SKM-1 (cell line): ENCODE data around the gene TCTN2.

Experiments used
- DNase-seq: peaks from one replicate; lab custom pipeline; 2025; ENCODE audit not compliant: unreplicated experiment; lab: John Stamatoyannopoulos, UW

TCTN2 gene

DNA sequence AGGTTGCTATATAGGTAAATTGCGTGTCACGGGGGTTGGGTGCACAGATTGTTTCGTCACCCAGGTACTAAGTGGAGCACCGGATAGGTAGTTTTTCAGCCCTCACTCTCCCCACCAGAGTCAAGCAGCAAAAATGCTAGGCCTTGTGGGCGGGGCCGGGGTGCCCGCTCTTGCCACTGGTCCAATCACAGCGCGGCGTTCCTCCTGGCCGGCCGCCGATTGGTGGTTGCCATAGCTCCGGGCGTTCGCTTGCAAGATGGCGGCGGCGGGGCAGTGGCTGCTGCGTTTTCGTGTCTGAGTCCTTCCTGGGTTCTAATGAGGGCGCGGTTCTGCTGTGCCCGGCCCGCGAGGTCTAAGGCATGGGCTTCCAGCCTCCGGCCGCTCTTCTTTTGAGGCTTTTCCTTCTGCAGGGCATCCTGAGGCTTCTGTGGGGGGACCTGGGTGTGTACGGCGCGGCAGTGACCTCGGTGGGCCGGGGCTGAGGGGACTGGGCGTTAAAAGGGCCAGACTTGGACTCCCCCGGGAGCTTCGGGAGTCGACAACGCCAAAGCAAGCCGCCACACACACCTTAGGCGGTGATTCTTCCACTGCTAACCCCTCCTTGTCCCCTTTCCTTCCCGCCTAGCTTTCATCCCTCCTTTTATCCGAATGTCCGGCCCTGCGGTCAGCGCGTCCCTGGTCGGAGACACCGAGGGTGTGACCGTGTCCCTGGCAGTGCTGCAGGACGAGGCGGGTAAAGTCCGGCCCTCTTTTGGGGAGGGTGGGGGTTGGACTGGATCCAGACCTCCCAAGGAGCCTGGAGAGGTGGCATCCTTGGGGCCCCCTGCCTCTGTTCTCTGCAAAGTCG is at the start of gene TCTN2:
TSS of gene TCTN2 (plus strand) at position 232 of the 847 bp plus-strand sequence. CDS start at position 360, 128 bp downstream.
- DNase-seq, result peak; percentile 11

DNA sequence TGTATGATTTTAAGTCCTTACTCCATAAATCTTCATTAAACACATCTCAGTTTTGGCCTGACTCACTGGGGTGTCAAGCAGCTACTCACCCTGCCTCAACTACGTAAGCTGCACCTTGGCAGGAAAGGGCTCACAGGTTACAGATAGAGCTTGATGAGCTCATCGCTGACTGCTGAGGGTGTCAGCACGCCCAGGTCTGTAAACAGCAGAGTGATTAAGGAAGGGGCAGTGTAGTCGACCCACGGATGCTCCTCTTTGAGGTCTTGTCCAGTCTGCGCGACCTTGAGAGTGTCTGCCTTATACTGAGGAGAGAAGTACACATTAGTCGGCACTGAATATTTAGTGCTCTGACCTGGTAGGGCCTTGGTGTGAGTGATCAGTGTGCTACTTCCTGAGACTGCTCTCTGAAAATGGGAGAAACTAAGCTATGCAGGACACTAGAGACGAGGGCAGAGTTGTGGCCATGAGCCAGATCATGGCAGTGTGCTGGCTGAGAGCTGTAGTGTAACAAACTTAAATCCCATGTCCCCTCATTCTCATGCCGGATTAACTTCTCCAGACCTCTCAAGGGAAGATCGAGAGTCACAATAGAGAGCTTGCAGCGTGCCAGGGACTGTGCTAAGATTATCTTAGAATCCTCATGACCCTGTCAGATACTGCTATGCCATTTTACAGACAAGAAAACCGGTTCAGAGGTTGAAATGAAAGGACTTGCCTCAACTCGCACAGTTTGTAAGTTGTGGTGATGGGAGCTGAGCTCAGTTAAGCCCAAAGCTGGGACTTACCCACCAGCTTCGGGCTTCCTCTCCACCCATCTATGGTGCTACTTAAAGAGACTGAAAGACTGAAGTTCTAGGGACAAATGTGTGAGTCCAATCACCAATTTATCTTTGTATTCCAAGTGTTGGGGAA is 49.0 kb upstream of the TCTN2 start:
- no peak for DNase-seq

DNA sequence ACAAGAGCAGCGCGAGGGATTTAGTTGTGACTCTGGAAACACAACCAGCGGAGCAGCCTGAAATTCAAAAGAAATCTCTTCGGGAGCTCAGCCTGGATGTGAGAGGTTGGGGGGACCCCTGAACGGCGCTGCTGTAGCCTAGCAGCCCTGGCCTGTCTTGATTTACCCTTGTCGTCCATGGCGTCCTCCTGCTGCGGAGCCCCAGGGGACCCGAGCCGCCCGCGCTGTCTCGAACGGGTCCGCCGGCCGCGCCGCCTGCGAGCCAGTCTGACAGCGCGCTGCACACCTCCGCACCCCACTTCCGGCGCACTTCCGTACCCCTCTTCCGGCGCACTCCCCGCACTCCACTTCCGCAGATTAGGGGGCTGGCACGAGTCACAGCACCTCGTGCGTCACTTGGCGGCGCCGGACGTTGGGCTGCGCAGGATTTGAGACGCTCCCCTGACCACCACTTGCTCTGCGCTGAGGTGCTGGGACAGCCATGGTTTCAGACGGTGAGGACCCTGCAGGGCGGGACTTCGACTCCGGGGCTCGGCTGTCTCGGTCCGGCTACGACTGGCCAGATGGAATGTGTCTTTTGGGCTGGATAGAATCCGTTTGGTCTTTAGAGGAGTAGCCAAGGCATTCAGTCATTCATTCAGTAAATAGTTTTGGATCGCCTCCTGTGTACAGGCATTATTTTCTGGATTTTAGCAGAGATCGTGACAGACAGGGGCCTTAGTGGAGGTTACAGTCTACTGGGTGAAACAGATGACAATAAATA is 37.4 kb upstream of the TCTN2 start, which contains the start of the genes EIF2B1 and GTF2H3:
TSS of gene EIF2B1 (minus strand) at position 308 of the 763 bp plus-strand sequence. CDS start at position 179, 129 bp downstream.
TSS of gene GTF2H3 (plus strand) at position 451 of the 763 bp plus-strand sequence. CDS start at position 482, 31 bp downstream.
- peak; percentile 76 for DNase-seq

DNA sequence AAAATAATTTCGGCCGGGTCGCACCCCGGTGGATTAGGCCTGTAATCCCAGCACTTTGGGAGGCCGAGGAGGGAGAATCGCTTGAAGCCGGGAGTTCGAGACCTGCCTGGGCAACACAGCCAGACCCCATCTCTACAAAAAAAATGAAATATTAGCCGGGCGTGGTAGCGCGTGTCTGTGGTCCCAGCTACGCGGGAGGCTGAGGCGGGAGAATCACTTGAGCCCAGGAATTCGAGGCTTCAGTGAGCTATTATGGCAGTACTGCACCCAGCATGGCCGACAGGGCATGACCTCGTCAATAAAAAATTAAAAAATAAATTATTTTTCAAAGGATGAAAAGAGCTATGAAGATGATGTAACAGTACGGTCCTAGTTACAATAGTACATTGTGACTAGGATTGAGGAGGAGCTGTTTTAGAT is 36.8 kb upstream of the TCTN2 start:
- DNase-seq, result no peak

DNA sequence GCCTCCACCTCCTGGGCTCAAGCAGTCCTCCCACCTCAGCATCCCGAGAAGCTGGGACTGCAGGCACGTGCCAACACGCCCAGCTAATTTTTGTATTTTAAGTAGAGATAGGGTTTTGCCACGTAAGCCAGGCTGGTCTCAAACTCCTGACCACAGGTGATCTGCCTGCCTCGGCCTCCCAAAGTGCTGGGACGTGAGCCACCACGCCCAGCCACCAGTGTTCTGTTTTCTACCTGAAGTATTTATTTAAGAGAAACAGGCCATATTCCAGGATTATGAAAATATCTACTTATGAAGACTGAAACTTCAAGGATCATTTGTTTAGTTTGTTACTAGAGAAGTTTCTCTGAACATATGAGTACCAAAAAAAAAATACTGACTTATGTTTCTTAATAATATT is 27.0 kb upstream of the TCTN2 start:
- DNase-seq, result no peak

DNA sequence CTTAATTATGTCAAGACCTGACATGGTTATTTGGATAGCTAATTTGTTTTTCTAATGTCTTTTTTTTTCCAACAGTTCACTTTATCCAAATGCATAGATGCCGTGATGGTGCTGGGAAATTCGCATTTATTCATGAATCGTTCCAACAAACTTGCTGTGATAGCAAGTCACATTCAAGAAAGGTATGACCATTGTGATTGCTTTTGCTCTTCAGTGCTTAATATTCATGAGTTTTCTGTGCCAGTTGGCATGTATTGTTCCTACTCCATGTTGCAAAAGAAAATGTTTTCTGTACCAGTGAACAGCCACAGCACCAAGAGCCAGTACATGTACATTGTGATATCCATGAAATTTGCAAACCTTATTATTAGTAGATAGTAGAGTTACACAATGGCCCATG is 25.5 kb upstream of the TCTN2 start:
- DNase-seq, result no peak

DNA sequence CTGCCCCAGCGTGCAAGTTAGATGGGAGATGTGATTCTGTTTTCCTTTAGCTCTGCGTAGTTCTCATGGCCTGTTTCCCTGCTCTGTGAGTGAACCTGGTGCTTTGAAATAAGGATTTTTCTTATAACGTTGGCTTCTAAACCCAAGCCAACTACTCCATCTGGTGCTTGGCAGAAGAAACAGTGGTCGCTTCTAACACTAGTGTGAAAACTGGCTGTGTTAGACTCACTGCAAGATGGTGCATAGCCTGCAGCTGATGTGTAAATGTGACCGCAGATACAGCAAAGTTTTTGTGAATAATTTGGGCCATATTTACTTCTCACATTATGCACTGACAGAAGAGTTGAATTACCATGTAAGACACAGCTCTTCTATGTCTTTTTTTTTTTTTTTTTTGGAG is 25.0 kb upstream of the TCTN2 start:
- DNase-seq, result no peak

DNA sequence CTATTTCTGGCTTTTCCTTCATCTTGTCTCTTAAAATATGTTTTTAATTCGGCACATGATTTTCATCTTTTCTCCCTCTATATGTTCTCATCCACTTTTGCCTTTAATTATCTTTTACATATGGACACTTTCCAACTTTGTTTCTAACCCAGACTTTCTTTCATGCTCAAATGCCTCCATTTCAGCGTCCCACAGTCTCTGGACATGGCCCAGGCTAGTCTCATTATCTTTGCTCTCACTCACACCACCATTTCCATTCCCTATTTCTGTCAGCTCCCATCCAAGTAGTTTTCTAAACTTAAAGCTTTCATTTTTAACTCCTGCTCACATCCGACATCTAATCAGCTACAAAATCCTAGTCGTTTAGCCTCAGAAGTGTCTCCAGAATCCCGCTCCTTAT is 22.5 kb upstream of the TCTN2 start:
- DNase-seq, result no peak

DNA sequence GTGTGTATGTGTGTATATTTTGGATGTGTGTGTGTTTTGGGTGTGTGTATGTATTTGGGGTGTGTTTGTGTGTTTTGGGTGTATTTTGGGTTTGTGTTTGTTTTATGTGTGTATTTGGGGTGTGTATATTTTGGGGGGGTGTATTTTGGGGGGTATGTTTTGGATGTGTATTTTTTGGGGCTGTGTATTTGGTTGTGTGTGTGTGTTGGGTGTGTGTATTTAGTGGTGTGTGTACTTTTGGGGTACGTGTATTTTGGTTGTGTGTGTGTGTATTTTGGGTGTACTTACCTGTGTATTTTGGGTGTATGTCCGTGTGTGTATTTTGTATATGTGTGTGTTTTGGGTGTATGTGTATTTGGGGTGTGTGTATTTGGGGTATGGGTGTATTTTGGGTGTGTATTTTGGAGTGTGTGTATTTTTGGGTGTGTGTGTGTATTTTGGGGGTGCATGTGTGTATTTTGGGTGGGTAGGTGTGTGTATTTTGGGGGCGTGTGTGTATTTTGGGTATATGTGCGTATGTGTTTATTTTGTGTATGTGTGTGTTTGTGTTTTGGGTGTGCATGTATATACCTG is 16.7 kb upstream of the TCTN2 start:
- DNase-seq, result no peak

DNA sequence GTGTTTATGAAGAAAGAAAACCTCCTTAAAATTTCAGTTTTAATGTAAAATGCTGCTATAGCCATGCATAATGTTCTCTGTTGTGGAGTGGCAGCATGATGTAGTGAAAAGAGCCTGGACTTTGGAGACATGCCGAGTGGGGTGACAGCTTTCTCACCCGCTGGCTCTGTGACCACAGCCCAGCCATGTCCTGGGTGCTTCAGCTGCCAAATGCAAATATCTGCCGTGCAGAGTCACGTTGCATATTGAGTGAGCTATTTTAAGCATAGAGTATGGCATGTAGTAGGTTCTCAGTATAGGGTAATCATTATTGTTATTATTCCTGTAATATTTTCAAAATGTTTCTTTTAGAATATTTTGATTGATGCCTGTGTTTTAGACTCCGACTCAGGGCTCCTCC is 15.5 kb upstream of the TCTN2 start:
- DNase-seq, result no peak

DNA sequence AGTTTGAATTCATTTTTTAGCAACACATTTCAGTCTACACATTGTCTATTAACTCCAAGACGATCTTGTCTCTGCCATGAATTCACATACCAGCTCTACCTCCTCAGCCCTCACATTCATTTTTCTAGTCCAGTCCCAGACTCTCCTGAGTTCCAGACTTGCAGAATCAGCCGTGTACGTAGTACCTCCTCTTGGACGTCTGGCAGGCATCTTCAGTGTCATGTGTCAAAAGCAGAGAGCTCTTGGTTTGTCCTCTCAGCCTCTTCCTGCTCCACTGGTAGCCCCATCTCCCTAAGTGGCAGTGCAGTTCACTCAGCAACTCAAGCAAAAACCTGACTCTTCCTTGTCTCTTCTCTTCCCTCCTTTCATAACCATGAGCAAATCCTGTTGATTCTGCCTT is 14.5 kb upstream of the TCTN2 start:
- DNase-seq, result no peak

DNA sequence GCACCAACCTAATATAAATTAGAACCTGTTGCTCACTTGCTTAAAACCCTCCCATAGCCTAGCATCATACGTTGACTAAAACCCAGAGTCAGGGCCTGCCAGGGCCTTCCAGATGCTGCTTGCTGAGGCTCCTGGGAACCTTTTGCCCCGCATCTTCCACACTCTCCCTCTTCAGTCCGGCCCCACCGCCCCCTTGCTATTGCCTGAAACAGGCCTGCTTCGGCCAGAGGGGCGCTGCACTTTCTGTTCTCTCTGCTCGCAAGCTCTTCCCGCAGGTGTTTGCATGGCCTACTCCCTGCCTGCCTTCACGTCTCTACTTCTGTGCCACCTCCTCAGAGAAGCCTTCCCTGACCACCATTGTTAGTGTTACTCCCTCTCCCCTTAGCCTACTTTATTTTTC is 13.7 kb upstream of the TCTN2 start:
- DNase-seq, result no peak

DNA sequence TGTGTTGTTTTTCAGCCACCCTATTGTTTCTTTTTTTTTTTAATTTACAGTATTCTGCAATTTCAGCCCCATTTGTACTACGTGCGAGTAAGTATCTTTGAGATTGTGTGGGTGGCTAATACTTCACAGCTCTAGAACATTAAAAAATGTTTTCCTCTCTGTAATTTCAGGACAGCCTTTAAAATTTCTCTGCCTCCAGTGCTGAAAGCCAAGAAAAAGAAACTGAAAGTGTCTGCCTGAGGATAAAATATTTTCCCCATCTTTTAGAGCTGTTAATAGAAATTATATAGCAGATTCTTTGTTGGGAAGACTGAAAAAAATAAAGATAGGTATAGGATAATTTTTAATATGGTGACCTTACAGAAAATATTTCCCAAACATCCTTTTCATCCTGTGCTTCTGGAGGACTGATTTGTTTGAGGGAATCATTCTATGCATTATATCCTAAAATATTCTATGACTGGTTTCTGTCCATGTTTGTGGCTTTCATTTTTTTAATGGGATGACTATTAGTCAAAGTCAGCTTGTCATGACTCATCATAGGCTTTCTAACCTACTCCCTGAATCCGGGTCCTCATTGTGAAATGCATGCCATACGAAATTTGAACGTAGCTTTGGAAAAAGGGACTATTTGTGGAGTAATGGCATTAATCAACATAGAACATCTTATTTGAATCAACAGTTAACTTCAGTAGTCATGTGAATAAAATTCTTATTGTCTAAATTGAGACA is 10.8 kb upstream of the TCTN2 start:
- no peak for DNase-seq

DNA sequence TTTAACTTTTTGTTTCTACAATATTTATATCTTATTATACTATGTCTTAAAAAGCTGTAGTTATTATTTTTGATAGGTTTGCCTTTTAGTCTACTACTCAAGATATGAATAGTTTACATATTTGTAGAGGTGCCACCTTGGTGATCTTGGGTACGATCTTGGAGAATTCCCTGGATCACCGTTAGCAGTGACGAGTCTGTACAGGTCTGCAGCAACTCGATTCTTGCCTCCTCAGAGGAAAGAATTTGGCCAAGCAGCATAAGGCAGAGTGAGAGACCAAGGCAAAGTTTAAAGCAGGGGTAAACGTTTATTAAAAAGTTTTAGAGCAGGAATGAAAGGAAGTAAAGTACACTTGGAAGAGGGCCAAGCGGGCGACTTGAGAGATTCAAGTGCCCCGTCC is 3.1 kb upstream of the TCTN2 start:
- DNase-seq, result no peak

DNA sequence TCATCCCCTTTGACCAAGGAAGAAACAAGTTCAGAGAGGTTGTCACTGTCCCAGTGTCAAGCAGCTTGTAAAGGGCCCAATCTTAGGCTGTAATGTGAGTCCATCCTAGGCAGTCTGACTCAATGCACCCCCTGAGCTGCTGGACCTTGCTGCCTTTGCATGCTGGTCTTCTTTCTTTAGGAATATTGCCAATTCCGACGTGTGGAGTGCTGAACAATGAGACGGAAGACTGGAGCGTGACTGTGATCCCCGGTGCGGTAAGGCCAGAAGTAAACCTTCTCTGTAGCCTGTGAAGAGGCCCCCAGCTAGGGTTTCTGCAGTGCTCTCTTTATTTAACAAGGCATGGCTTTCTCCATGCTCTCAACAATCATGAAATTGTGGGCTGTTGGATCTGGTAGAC is 963 bp downstream of the TCTN2 start:
- DNase-seq, result no peak

DNA sequence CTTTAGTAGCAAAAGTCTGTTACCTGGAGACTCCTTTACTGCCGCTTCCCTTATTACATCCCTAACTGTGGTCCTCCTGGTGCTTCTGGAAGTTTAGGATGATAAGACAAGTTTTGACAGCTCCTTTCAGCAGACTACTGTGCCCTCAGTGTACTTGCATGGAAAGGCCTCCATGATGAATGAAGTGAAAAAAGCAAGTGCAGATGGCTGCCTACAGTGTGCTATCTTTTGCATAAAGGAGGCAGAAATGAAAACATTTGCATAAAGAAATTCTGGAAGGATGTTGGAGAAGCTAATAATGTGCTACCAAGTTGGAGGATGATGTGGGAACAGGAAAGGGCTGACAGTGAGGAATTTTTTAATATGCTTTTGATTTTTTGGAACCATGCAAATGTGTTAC is 4.5 kb downstream of the TCTN2 start:
- no peak for DNase-seq

DNA sequence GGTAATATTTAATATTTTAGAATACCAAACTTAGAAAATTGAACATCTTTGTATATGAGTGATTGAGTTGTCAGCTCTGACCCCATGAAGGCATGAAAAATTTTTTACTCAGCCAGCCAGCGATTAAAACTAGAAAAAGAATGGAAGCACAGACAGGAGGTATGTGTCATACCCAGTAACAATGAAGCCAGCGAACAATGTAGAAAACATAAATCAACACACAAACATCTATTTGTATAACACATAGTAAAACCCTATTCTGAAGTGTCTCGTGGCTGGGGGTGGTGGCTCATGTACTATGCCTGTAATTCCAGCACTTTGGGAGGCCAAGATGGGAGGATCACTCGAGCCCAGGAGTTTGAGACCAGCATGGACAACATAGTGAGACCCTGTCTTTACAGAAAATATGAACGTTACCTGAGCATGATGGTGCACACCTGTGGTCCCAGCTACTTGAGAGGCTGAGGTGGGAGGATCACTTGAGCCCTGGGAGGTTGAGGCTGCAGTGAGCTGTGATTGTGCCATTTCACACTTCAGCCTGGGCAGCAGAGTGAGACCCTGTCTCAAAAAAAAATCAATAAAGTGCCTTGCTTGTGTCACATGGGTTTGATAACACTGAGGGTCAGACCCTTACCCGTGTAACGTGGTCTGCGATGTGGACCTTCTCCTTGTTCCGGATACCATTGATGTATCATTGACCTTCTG is 5.9 kb downstream of the TCTN2 start:
- DNase-seq, result no peak

DNA sequence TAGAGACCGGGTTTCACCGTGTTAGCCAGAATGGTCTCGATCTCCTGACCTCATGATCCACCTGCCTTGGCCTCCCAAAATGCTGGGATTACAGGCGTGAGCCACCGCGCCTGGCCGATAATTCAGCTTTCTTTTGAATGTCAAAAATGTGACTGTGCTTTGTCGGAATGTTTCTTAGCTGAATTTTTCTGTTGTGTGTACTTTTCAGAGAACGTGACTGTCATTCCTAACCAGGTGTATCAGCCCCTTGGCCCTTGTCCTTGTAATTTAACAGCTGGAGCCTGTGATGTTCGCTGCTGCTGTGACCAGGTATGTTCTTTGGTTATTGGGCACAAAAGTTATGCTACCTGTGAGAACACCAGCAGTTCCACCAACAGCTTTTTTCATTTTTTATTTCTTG is 8.1 kb downstream of the TCTN2 start:
- no peak for DNase-seq

DNA sequence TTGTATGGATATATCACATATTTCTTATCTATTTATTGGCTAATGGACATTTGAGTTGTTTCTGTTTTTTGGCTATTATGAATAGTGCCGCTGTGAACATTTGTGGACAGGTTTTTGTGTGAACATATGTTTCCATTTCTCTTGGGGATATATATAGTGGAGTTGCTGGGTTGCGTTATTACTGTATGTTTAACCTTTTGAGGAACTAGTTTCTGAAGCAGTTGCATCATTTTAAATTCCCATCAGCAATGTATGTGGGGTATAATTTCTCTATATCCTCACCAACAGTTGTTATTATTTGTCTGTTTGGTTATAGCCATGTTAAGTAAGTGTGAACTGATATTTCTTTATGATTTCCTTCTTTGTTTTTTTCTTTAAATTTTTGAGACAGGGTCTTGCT is 10.7 kb downstream of the TCTN2 start:
- peak; percentile 17 for DNase-seq
